Body of pancreas (tissue), 4 donors: Measurements from ENCODE around the gene PHLDB1. TPM values are rescaled to one million over a fixed set of nuclear protein-coding genes. Genes with fewer than 3 reads are reported as not detected.

ENCODE experiments used
- ATAC-seq: fragments of 150-250 bp; one replicate; pipeline ENCODE4 v1.9.1; 2016
- DNase-seq, 4 donors: peaks; one replicate each; pipeline ENCODE4 v3.0.0-alpha.2; 2019
- H3K27ac ChIP-seq, 4 donors: fragments of 200-600 bp; sonication (generic); 1 replicate in 3 of 4; 2 replicates in 1 of 4; pipeline versions ENCODE4 v1.5.1 to v1.6.1; 2016 to 2019; ENCODE audit warnings: mild to moderate bottlenecking in 1 of 4, mixed read lengths in 1 of 4, moderate library complexity in 1 of 4
- H3K27me3 ChIP-seq, 2 donors: fragments of 200-600 bp; sonication (generic); one replicate each; pipeline ENCODE4 v1.6.0; 2016; ENCODE audit warnings: mild to moderate bottlenecking in 1 of 2
- H3K36me3 ChIP-seq, 2 donors: fragments of 200-600 bp; sonication (generic); replicated peaks in 1 of 2; 2 replicates each; pipeline ENCODE4 v1.5.1; 2016; ENCODE audit warnings: low read depth in 2 of 2; ENCODE audit not compliant: insufficient read depth in 1 of 2
- H3K4me1 ChIP-seq: fragments of 200-600 bp; sonication (generic); one replicate; pipeline ENCODE4 v1.6.0; 2016
- H3K4me3 ChIP-seq, 2 donors: fragments of 200-600 bp; sonication (generic); 1 replicate in 1 of 2; 2 replicates in 1 of 2; pipeline ENCODE4 v1.5.1; 2016 to 2019
- H3K9me3 ChIP-seq, 3 donors: fragments of 200-600 bp; sonication (generic); 1 replicate in 2 of 3; 2 replicates in 1 of 3; pipeline ENCODE4 v1.5.1; 2016
- CTCF ChIP-seq, 7 experiments: fragments of 450-650 bp in 4 of 7; fragments of 200-600 bp in 3 of 7; sonication (generic) in 3 of 7; IDR thresholded peaks; one replicate each; pipeline ENCODE4 v1.5.1; 2016 to 2019; ENCODE audit warnings: antibody characterized with exemption in 7 of 7
- POLR2A ChIP-seq, 3 donors: fragments of 450-650 bp; IDR thresholded peaks; one replicate each; pipeline ENCODE4 v1.6.1; 2016; ENCODE audit warnings: antibody characterized with exemption in 3 of 3, mild to moderate bottlenecking in 2 of 3
- WGBS, 2 donors: methylation state at CpG; one replicate each; pipeline ENCODE4 v1.1.5; 2017; 5-methylcytosine and 5-hydroxymethylcytosine counted together
- intact Hi-C: fragments of 100-400 bp; cut with DNase I; formaldehyde crosslinking; loops from one replicate; pipeline ENCODE4 v1.15.1; 2023
- total RNA-seq, 2 donors: library from RNA; depleted of rRNA; stranded (reverse); fragments of >200 nt; gene quantifications; one replicate each; pipeline ENCODE4 v1.1.0, GENCODE V29; 2016

Gene PHLDB1
- total RNA-seq, 2 donors from 2014 or later, result 71.9 to 166 TPM

DNA sequence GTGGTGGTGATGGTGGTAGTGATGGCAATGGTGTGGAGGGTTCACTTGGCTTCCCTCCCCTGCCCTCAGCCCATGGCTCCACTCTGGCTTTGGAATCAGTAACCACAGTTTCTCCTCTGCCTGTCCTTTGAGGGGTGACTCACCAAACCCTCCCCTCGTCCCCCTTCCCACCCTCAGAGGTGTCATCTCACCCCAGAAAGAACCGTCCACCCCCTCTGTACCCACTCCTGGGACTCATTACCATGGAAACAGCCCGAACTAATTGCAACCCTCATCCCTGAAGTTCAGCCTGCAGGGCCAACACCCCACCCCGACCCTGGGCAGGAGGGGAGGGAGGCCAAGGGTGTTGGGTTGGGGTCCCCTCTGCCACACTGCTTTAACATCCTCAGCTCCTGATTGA lies 26.6 kb downstream of the PHLDB1 start:
- H3K4me3 ChIP-seq, result no peak overlapping the region
- TF ChIP-seq POLR2A (IDR thresholded peaks at IDR 0.05) (no peak), CTCF (IDR thresholded peaks at IDR 0.05) (no peak)
- no peaks in the 10 kb centered on the region for H3K9me3 ChIP-seq
- intact Hi-C loops, result no loop called here
- H3K27ac ChIP-seq, result peak overlapping the region in 3 of 4 donors; percentile 66 to 74 (median 68)
- DNase-seq (no peak), ATAC-seq (no peak)
- H3K36me3 ChIP-seq, result no peaks in the 10 kb centered on the region
- peaks cover 37% of the 10 kb centered on the region for H3K4me1 ChIP-seq
- WGBS, 2 donors, result 36 to 50% methylated on average over 3 to 4 of the region's 4 CpGs
- no peaks in the 10 kb centered on the region for H3K27me3 ChIP-seq

DNA sequence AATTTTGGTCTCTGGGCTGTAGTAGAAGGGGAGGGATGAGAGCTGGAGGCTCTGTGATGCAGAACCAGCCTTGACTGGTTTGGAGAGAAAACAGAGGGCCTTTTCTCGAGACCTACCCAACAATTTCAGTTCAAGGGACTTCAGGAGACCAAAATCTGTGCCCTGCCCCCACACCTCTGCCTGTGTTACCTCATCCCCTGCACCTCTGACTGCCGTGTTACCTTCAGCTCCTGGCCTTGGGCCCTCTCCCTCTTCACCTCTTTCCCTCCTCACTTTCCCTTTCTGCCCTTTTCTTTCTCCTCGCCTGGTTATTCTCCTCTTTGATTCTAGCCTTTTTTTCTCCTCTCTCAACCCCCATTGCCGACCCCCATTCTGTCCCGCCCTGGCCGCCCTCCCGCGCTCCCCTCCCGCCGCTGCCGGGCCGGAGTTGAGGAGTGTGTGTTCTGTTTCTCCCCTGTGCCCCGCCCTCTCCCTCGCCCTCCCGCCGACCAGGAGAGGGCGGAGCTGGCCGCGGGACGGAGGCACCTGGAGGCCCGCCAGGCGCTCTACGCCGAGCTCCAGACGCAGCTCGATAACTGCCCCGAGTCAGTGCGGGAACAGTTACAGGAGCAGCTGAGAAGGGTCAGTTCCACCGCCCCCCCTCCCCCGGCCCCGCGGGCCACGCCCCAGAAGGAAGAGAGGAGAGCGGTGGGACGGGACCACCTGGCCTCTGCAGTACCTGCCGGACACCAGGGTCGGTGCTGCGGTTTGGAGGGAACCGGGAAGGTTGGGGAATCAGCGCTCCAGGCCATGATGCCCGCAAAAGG lies 27.2 kb downstream of the PHLDB1 start:
- Histone ChIP-seq H3K27ac (peak overlapping the region; percentile 18 to 74 (median 67)), H3K36me3 (no peaks in the 10 kb centered on the region), H3K4me3 (peak overlapping the region in 1 of 2 donors; percentile 1), H3K9me3 (no peaks in the 10 kb centered on the region), H3K4me1 (peaks cover 37% of the 10 kb centered on the region), H3K27me3 (no peaks in the 10 kb centered on the region)
- peak; percentile 88 to 93 (median 90) for DNase-seq
- 20 to 22% methylated on average over 20 to 33 of the region's 41 CpGs for WGBS, 2 donors
- TF ChIP-seq CTCF (IDR thresholded peaks at IDR 0.05), result peak; percentile 12 to 69 (median 41)
- peak; percentile 32 to 56 (median 40) for TF ChIP-seq POLR2A (IDR thresholded peaks at IDR 0.05)
- peak; percentile 94 for ATAC-seq
- intact Hi-C loops, result no loop called here

DNA sequence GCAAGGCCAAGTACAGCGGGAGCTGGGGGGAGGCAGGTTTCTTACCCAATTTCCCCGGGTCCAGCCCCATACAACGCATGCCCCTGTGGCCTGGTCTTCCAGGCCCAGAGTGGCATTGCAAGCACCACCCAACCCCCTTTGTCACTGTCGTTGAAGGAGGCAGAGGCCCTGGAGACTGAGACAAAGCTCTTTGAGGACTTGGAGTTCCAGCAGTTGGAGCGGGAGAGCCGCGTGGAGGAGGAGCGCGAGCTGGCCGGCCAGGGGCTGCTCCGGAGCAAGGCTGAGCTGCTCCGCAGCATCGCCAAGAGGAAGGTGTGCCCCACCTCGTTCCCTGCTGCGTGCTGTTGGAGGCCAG lies 27.8 kb downstream of the PHLDB1 start:
- H3K9me3 ChIP-seq, result no peaks in the 10 kb centered on the region
- WGBS, 2 donors, result 27 to 30% methylated on average over 4 to 15 of the region's 15 CpGs
- H3K27ac ChIP-seq, result peak overlapping the region; percentile 18 to 74 (median 67)
- H3K4me1 ChIP-seq, result peaks cover 36% of the 10 kb centered on the region
- H3K4me3 ChIP-seq, result peak overlapping the region in 1 of 2 donors; percentile 1
- no peaks in the 10 kb centered on the region for H3K27me3 ChIP-seq
- ATAC-seq, result no peak
- intact Hi-C loops, result no loop called here
- TF ChIP-seq POLR2A (IDR thresholded peaks at IDR 0.05) (no peak), CTCF (IDR thresholded peaks at IDR 0.05) (no peak)
- peak in 2 of 4 donors; percentile 49 to 53 for DNase-seq
- H3K36me3 ChIP-seq, result no peaks in the 10 kb centered on the region

GRCh38 chr11:118635642-118636041 lies 28.2 kb downstream of the PHLDB1 start:
- ATAC-seq, result no peak
- Histone ChIP-seq H3K4me1 (peaks cover 37% of the 10 kb centered on the region), H3K9me3 (no peaks in the 10 kb centered on the region), H3K36me3 (no peaks in the 10 kb centered on the region), H3K27me3 (no peaks in the 10 kb centered on the region), H3K27ac (peak overlapping the region in 3 of 4 donors; percentile 66 to 74 (median 68)), H3K4me3 (no peak overlapping the region)
- 73 to 79% methylated on average over 2 of the region's 2 CpGs for WGBS, 2 donors
- no peak for DNase-seq
- no peak for TF ChIP-seq POLR2A (IDR thresholded peaks at IDR 0.05)
- no peak for TF ChIP-seq CTCF (IDR thresholded peaks at IDR 0.05)
- intact Hi-C loops, result no loop called here
